Hepatic stellate cell (primary cell): ENCODE measurements around the gene SOX8.
"Not testable (repeated sequence)": the region's sequence is repeated elsewhere in the genome, so short reads cannot be mapped to it uniquely, and the experiment has no call there.

Source experiments
- DNase-seq: peaks from one replicate; pipeline ENCODE4 v3.0.0; 2011; ENCODE audit warnings: low spot score

SOX8 gene

GRCh38 chr16:955766-956165 lies 25.8 kb upstream of the SOX8 start:
- DNase-seq = not testable (repeated sequence)

- no peak for DNase-seq
Observed at GRCh38 chr16:959232-960040, 22.1 kb upstream of the SOX8 start.

GRCh38 chr16:962366-962765 lies 19.2 kb upstream of the SOX8 start:
- DNase-seq = no peak

GRCh38 chr16:962901-963814 lies 18.4 kb upstream of the SOX8 start:
- DNase-seq = no peak

- DNase-seq = no peak
Observed at GRCh38 chr16:963913-964312, 17.7 kb upstream of the SOX8 start.

GRCh38 chr16:964356-965035 lies 17.1 kb upstream of the SOX8 start:
- DNase-seq = no peak

GRCh38 chr16:965036-965395 lies 16.6 kb upstream of the SOX8 start:
- no peak for DNase-seq

GRCh38 chr16:965487-965886 lies 16.1 kb upstream of the SOX8 start:
- no peak for DNase-seq

GRCh38 chr16:966035-966434 lies 15.5 kb upstream of the SOX8 start:
- no peak for DNase-seq

GRCh38 chr16:966505-966904 lies 15.1 kb upstream of the SOX8 start:
- no peak for DNase-seq

GRCh38 chr16:967077-967541 lies 14.5 kb upstream of the SOX8 start:
- DNase-seq = no peak

GRCh38 chr16:967546-968295 lies 13.8 kb upstream of the SOX8 start:
- DNase-seq = no peak

GRCh38 chr16:968620-969019 lies 12.9 kb upstream of the SOX8 start:
- no peak for DNase-seq

GRCh38 chr16:969508-970385 lies 11.8 kb upstream of the SOX8 start:
- DNase-seq = peak; percentile 77

GRCh38 chr16:970386-970765 lies 11.2 kb upstream of the SOX8 start:
- DNase-seq = peak; percentile 48

GRCh38 chr16:970766-971581 lies 10.6 kb upstream of the SOX8 start, which contains the start of gene LMF1:
TSS of gene LMF1 (minus strand) at chr16:970984. CDS start at chr16:970980, 4 bp downstream.
- peak; percentile 97 for DNase-seq

- no peak for DNase-seq
Observed at GRCh38 chr16:971582-971905, 10.0 kb upstream of the SOX8 start.

- no peak for DNase-seq
Observed at GRCh38 chr16:971981-972315, 9.6 kb upstream of the SOX8 start.

- no peak for DNase-seq
Observed at GRCh38 chr16:972316-973002, 9.1 kb upstream of the SOX8 start.

- DNase-seq = no peak
Observed at GRCh38 chr16:973366-973765, 8.2 kb upstream of the SOX8 start.
